ENCODE measurements around the gene FHIT. TPM values are rescaled to one million over a fixed set of nuclear protein-coding genes. Genes with fewer than 3 reads are reported as not detected.

The FHIT gene
- total RNA-seq, 1 donor from 2014 or later = 22.6 TPM

DNA sequence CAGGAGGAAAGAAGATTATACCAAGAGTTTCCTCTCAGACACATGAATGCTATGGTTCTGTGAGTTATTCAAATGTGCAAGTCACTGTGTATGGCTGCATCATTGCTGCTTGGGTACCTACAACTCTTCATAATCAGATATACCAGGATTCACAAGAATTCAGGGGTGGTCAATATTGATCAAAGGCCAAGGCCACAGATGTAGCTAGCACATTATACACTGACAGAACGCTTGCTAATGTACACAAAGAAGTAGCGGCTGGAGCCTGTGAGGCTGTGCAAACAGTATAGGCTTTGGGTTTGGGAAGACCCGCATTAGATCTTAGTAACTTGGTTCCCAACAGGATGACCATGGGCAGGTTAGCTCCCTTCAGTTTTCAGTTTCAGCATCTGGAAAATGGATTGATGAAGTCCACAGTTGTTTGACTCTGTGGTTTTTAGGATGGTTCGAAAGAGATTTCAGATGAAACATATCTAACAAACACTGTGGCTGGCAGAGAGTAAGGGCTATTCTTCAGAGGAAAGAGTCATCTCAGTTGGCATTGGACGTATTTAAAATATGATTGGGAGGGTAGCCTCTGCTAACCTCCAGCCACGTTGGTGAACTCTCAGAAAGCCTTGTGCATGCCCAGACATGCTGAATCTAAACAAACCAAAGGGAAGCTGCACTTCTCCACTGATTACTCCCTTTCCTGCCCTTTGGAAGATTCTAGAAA is 1452.7 kb downstream of the FHIT start:
- no peak for DNase-seq (ENCODE audit: low spot score)
- intact Hi-C loops (cut with micrococcal nuclease) = no loop called here
- Mint-ChIP-seq H3K27me3 (ENCODE audit: insufficient read depth) (no peaks in the 10 kb centered on the region), H3K36me3 (ENCODE audit: low read depth) (peaks cover 8% of the 10 kb centered on the region), H3K4me3 (no peak overlapping the region), H3K9me3 (no peaks in the 10 kb centered on the region), H3K27ac (no peak overlapping the region), H3K4me1 (ENCODE audit: low read depth) (peaks cover 7% of the 10 kb centered on the region)

DNA sequence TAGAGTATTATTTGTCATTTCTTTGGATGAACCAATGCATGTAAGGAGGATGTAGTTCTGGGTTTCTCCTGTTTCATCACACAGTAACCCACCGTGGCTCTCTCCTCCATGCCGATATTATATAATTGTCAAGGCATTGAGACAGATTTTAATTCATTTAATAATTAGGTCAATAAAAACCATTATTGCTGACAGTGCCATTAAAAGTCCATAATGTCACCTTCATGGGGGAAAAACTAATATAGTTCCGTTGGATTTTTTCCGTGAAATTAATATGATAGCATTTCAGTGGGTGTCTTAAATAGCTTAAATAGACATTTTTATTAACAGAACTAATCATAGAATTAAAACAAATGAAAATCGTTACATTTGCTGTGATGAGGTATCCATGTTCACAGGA is 1453.7 kb downstream of the FHIT start:
- peaks cover 9% of the 10 kb centered on the region for H3K36me3 Mint-ChIP-seq (ENCODE audit: low read depth)
- H3K27me3 Mint-ChIP-seq (ENCODE audit: insufficient read depth) = no peaks in the 10 kb centered on the region
- DNase-seq (ENCODE audit: low spot score) = no peak
- no peak overlapping the region for H3K27ac Mint-ChIP-seq
- intact Hi-C loops (cut with micrococcal nuclease) = no loop called here
- H3K4me1 Mint-ChIP-seq (ENCODE audit: low read depth) = peaks cover 7% of the 10 kb centered on the region
- no peaks in the 10 kb centered on the region for H3K9me3 Mint-ChIP-seq
- H3K4me3 Mint-ChIP-seq = no peak overlapping the region

DNA sequence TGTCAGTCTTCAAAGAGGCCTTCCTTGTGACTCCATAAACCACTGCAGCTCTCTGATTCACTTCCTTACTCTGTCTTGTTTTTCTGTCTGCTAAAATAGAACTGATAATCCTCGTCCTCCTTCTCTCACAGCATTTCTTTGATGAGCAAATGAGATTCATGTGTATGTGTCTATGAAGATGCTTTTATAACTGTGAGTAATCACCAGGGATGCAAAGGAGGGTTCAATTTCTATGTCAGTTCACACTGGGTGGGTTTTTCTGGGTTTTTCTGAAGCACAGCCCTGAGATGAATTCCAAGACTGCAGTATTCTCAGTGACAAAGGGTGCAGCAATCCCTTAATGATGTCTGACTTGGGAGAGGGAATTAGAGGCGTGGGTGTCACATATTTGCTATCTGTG is 1454.8 kb downstream of the FHIT start:
- intact Hi-C loops (cut with micrococcal nuclease) = no loop called here
- H3K36me3 Mint-ChIP-seq (ENCODE audit: low read depth) = peaks cover 9% of the 10 kb centered on the region
- H3K27ac Mint-ChIP-seq = no peak overlapping the region
- DNase-seq (ENCODE audit: low spot score) = no peak
- no peaks in the 10 kb centered on the region for H3K9me3 Mint-ChIP-seq
- H3K27me3 Mint-ChIP-seq (ENCODE audit: insufficient read depth) = no peaks in the 10 kb centered on the region
- peaks cover 3% of the 10 kb centered on the region for H3K4me1 Mint-ChIP-seq (ENCODE audit: low read depth)
- H3K4me3 Mint-ChIP-seq = no peak overlapping the region

DNA sequence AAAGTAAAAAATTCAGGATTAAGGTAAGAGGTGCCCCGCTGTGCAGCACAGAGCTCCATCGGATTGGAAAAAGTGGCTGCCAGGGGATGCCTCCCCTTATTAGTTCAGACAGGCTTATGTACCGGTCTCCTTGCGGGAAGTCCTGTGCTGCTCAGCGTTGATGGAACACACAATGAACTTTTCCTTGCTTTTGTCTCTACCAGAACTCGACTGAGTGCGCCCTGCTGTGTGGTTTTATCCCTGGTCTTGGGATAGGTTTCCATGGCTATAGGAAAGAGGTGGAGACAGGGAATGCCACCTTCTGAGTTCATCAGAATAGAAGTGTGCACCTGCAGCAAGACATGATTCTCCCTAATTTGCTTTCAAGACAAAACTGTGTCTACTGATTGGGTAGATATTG is 1455.5 kb downstream of the FHIT start:
- Mint-ChIP-seq H3K36me3 (ENCODE audit: low read depth) (peaks cover 10% of the 10 kb centered on the region), H3K27me3 (ENCODE audit: insufficient read depth) (no peaks in the 10 kb centered on the region), H3K4me1 (ENCODE audit: low read depth) (peaks cover 5% of the 10 kb centered on the region)

DNA sequence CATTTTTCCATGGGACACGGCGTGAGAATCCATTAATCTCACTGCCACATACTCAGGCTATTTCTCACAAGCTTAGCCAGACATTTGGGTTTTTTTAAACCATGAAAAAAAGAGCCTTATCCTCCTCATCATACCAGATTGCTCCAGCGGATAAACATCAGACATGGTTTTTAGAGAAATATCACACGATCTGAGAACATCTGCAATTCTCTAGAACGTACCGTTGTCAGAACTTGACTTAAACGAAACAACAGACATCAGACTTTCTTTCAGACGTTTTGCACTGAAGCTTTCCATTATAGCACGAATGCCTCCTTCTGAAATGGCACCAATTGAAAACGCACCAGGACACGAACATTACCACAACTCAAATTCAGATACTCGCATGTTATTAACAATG is 1457.3 kb downstream of the FHIT start:
- no peaks in the 10 kb centered on the region for H3K9me3 Mint-ChIP-seq
- intact Hi-C loops (cut with micrococcal nuclease) = no loop called here
- no peak overlapping the region for H3K4me3 Mint-ChIP-seq
- peaks cover 16% of the 10 kb centered on the region for H3K4me1 Mint-ChIP-seq (ENCODE audit: low read depth)
- no peak overlapping the region for H3K27ac Mint-ChIP-seq
- no peak for DNase-seq (ENCODE audit: low spot score)
- peaks cover 8% of the 10 kb centered on the region for H3K36me3 Mint-ChIP-seq (ENCODE audit: low read depth)
- no peaks in the 10 kb centered on the region for H3K27me3 Mint-ChIP-seq (ENCODE audit: insufficient read depth)

More for the DNA sequence above, 1455.5 kb downstream of the FHIT start:
- H3K9me3 Mint-ChIP-seq = no peaks in the 10 kb centered on the region
- intact Hi-C loops (cut with micrococcal nuclease) = no loop called here
- H3K27ac Mint-ChIP-seq = no peak overlapping the region
- H3K4me3 Mint-ChIP-seq = no peak overlapping the region
- no peak for DNase-seq (ENCODE audit: low spot score)

DNA sequence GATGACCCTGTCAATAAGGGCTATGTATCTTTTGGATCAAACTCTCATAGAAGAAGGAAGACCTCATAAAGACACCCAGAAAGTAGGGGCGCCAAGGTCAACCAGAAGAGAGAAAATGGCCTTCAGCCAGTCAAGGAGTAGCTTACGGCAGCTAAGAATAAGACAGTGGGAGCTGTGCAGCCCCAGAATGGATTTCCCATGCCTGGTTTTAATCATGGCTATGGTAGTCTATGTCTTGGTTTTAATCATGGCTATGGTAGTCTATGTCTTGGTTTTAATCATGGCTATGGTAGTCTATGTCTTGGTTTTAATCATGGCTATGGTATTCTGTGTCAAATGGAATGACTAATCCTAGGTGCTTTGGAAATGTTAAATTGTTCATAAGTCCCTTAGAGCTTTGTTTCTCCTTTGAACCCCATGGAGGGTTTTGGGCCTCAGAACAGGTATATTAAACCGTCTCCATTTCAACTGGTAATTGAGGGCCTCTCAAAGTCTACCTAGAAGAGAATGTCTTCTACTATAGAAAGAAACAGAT is 1459.4 kb downstream of the FHIT start:
- Mint-ChIP-seq H3K27ac (no peak overlapping the region), H3K4me1 (ENCODE audit: low read depth) (peaks cover 36% of the 10 kb centered on the region), H3K4me3 (no peak overlapping the region), H3K9me3 (no peaks in the 10 kb centered on the region), H3K27me3 (ENCODE audit: insufficient read depth) (no peaks in the 10 kb centered on the region), H3K36me3 (ENCODE audit: low read depth) (peaks cover 10% of the 10 kb centered on the region)
- intact Hi-C loops (cut with micrococcal nuclease) = no loop called here
- DNase-seq (ENCODE audit: low spot score) = no peak

DNA sequence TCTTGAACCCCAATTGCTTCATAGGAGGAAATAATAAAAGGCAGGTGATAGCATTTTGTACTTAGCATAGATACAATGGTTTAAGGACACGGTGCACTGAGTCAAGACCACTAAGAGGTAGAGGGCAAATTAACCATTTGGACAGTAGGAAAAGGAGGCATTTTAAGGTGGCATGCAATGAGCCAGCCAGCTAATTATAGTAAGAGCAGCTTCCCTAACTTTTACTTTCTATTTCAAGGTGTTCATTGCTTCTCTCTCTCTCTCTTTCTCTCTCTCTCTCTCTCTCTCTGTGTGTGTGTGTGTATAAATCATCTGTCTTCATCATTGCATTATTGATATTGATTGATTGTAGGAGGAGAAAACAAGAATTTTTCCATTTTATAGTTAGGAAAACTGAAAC is 1461.0 kb downstream of the FHIT start:
- H3K27me3 Mint-ChIP-seq (ENCODE audit: insufficient read depth) = no peaks in the 10 kb centered on the region
- intact Hi-C loops (cut with micrococcal nuclease) = no loop called here
- peak overlapping the region; percentile 9 for H3K4me3 Mint-ChIP-seq
- peak overlapping the region; percentile 33 for H3K27ac Mint-ChIP-seq
- peaks cover 8% of the 10 kb centered on the region for H3K9me3 Mint-ChIP-seq
- DNase-seq (ENCODE audit: low spot score) = no peak
- H3K36me3 Mint-ChIP-seq (ENCODE audit: low read depth) = peaks cover 15% of the 10 kb centered on the region
- peaks cover 36% of the 10 kb centered on the region for H3K4me1 Mint-ChIP-seq (ENCODE audit: low read depth)

DNA sequence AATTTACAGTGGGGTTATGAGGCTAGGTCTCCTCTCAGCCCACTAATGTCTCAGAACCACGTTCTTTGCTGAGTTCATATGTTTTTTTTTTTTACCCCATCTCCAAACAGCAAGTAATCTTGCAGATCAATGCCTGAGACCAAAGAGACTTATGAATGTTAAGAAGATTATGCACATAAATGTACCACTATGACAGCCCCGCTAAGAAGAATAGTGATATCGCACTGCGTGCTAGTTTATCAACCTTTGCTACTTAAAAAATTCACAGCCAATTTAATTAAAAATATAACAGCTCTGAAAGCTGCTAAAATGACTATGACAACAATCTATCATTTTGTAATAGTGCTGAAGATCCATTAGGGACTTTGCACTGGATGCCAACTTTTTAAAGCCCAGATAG is 1462.5 kb downstream of the FHIT start:
- Mint-ChIP-seq H3K4me1 (ENCODE audit: low read depth) (peaks cover 48% of the 10 kb centered on the region), H3K4me3 (no peak overlapping the region), H3K27me3 (ENCODE audit: insufficient read depth) (no peaks in the 10 kb centered on the region), H3K36me3 (ENCODE audit: low read depth) (peaks cover 19% of the 10 kb centered on the region), H3K9me3 (peaks cover 13% of the 10 kb centered on the region), H3K27ac (no peak overlapping the region)
- no peak for DNase-seq (ENCODE audit: low spot score)
- intact Hi-C loops (cut with micrococcal nuclease) = loop anchor here (10.0 kb wide), 1 partner anchor 214 kb away; no protein-coding TSS in a partner anchor

DNA sequence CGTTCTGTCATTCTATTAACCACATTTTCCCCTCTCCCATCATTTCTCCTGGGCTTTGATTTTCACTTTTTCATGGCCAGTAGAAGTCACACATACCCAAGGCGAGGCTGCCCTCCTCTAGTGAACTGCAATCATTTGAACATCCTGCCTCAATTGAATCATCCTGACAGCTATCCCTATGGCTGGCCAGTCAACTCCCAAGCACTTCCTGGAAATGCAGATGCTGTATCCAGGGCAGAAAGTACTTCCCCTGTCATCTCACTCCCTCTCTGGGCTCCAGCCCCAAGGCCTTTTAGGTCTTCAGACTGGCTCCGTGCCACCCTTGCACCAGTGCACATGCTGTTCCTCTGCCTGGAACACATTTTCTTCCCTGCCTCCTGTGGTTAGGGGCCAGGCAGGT is 1463.1 kb downstream of the FHIT start:
- intact Hi-C loops (cut with micrococcal nuclease) = loop anchor here (10.0 kb wide), 1 partner anchor 213 kb away; no protein-coding TSS in a partner anchor
- Mint-ChIP-seq H3K27me3 (ENCODE audit: insufficient read depth) (no peaks in the 10 kb centered on the region), H3K4me1 (ENCODE audit: low read depth) (peaks cover 55% of the 10 kb centered on the region)

DNA sequence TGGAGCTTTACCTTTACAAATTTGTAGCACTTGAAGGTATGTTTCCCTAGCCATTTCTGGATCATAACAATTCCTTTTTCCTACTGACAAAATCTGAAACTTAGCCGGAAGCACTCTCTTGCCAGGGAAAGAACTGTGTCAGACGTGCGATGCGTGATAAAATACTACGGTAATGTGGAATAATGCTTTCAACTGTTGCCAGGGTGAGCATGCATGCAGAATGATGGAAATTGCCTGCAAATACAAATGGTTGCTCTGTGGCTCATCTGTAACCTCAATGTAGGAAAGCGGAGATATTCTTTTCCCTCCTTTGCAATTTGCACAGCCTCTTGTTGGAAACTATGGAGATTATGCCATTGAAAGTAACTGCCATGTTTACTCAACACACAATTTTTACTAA is 1464.9 kb downstream of the FHIT start:
- Mint-ChIP-seq H3K4me1 (ENCODE audit: low read depth) (peaks cover 61% of the 10 kb centered on the region), H3K9me3 (peaks cover 13% of the 10 kb centered on the region), H3K27me3 (ENCODE audit: insufficient read depth) (no peaks in the 10 kb centered on the region), H3K36me3 (ENCODE audit: low read depth) (peaks cover 21% of the 10 kb centered on the region), H3K27ac (no peak overlapping the region), H3K4me3 (no peak overlapping the region)
- intact Hi-C loops (cut with micrococcal nuclease) = loop anchor here (10.0 kb wide), 1 partner anchor 212 kb away; no protein-coding TSS in a partner anchor
- DNase-seq (ENCODE audit: low spot score) = no peak

More for the DNA sequence above, 1463.1 kb downstream of the FHIT start:
- no peak overlapping the region for H3K4me3 Mint-ChIP-seq
- no peak for DNase-seq (ENCODE audit: low spot score)
- peaks cover 13% of the 10 kb centered on the region for H3K9me3 Mint-ChIP-seq
- peaks cover 24% of the 10 kb centered on the region for H3K36me3 Mint-ChIP-seq (ENCODE audit: low read depth)
- H3K27ac Mint-ChIP-seq = no peak overlapping the region

DNA sequence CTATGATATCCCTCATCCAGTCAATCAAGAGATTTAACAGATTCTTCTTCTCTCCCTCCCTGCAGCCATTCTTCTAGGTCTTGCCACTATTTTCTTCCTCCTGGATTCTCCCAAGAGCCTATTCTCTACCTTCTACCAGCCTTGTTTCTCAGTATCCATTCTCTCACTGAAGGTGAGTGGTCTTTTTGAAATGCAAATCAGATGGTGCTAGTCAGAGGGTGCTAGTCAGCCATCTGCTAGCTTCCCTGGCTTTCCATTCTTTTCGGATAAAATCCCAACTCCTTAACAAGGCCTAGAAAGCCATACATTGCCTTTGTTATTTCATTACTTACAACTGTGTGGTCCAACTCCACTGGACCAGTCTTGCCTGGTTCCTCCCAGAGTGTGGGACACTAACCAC is 1467.1 kb downstream of the FHIT start:
- H3K4me3 Mint-ChIP-seq = peak overlapping the region; percentile 46
- peaks cover 16% of the 10 kb centered on the region for H3K9me3 Mint-ChIP-seq
- H3K27me3 Mint-ChIP-seq (ENCODE audit: insufficient read depth) = no peaks in the 10 kb centered on the region
- peak overlapping the region; percentile 91 for H3K27ac Mint-ChIP-seq
- intact Hi-C loops (cut with micrococcal nuclease) = loop anchor here (5.0 to 10.0 kb wide), 4 partner anchors 73 to 497 kb away; no protein-coding TSS in a partner anchor
- H3K36me3 Mint-ChIP-seq (ENCODE audit: low read depth) = peaks cover 23% of the 10 kb centered on the region
- peaks cover 45% of the 10 kb centered on the region for H3K4me1 Mint-ChIP-seq (ENCODE audit: low read depth)
- DNase-seq (ENCODE audit: low spot score) = no peak

DNA sequence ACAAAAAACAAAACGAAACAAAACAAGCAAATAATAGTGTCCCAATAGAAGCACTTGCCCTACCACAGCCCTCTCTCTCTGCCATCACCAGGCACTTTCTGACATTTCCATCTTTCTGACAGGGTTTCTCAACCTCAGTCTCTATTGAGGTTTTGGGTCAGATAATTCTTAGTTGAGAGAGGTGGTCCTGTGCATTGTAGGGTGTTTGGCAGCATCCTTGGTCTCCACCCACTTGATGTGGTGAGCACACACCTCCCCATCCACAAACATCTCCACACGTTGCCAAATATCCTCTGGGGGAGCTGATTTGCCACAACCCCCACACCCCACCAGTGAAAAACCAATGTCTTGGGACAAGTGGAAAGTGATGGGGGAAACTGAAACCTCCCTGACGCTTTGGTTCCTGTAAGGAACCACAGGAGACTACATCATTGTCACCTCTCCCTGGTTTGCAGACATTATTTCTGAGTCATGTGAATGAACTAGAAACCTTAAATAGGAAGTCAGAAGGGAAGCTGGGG is 1467.7 kb downstream of the FHIT start:
- peak overlapping the region; percentile 91 for H3K27ac Mint-ChIP-seq

DNA sequence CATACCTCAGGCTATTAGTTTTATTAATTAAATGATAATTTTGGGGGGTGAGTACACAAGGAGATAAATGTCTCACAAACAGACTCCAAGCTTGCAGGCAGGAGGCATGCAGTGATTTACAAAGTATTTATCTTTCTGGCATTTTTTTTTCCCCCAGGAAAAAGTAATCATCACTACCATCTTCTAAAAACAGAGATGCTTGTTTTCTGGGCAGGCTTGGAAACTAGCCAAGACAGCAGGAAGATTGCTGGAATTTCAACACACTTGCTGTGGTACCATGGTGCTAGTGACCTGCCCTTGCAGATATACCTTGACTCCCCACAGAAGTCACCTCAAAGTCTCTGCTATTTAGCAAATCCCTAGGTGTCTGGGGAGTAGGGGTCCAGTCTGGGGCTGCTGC is 1468.6 kb downstream of the FHIT start:
- Mint-ChIP-seq H3K36me3 (ENCODE audit: low read depth) (peaks cover 25% of the 10 kb centered on the region), H3K27ac (no peak overlapping the region), H3K4me1 (ENCODE audit: low read depth) (peaks cover 41% of the 10 kb centered on the region), H3K27me3 (ENCODE audit: insufficient read depth) (no peaks in the 10 kb centered on the region), H3K9me3 (peaks cover 19% of the 10 kb centered on the region), H3K4me3 (no peak overlapping the region)
- intact Hi-C loops (cut with micrococcal nuclease) = loop anchor here (1.0 to 10.0 kb wide), 15 partner anchors 9 to 1738 kb away; no protein-coding TSS in a partner anchor
- DNase-seq (ENCODE audit: low spot score) = no peak

More for the DNA sequence above, 1467.7 kb downstream of the FHIT start:
- no peaks in the 10 kb centered on the region for H3K27me3 Mint-ChIP-seq (ENCODE audit: insufficient read depth)
- peak; percentile 31 for DNase-seq (ENCODE audit: low spot score)
- H3K36me3 Mint-ChIP-seq (ENCODE audit: low read depth) = peaks cover 23% of the 10 kb centered on the region
- H3K4me1 Mint-ChIP-seq (ENCODE audit: low read depth) = peaks cover 41% of the 10 kb centered on the region
- intact Hi-C loops (cut with micrococcal nuclease) = loop anchor here (1.0 to 10.0 kb wide), 15 partner anchors 10 to 1737 kb away; no protein-coding TSS in a partner anchor
- peaks cover 16% of the 10 kb centered on the region for H3K9me3 Mint-ChIP-seq
- peak overlapping the region; percentile 40 for H3K4me3 Mint-ChIP-seq
